Measurements from ENCODE around the gene ANKRD17.
"Not testable (repeated sequence)": the region's sequence is repeated elsewhere in the genome, so short reads cannot be mapped to it uniquely, and the experiment has no call there.

Gene ANKRD17

DNA sequence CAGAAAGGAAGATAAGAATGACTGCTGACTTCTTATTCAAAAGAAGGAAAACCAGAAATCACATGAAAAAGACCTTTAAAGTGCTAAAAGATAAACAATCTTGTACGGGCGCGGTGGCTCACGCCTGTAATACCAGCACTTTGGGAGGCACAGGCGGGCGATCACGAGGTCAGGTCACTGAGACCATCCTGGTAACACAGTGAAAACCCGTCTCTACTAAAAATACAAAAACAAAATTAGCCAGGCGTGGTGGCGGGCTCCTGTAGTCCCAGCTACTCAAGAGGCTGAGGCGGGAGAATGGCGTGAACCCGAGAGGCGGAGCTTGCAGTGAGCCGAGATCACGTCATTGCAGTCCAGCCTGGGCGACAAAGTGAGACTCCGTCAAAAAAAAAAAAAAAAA lies 54.6 kb downstream of the ANKRD17 start:
- DNase-seq (ENCODE audit: low spot score): not testable (repeated sequence)

DNA sequence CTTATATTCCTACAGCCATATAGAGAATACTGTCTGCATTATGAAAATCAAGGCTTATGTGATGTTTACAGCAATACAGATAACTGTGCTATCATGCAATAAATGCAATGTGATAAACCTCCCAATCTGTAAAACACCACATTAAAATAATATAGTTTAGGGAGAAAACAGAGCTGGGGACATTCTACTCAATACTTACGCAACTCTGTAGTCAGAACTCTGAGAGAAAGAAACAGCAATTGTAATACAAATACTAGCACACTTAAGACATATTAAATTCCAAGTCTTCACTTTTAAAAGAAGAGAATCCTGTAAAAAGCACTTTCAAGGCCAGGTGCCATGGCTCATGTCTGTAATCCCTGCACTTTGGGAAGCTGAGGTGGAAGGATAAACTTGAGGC lies 61.4 kb downstream of the ANKRD17 start:
- DNase-seq (ENCODE audit: low spot score): no peak

- DNase-seq (ENCODE audit: low spot score): no peak
Observed at GRCh38 chr4:73194064-73194463, 64.5 kb downstream of the ANKRD17 start.

- no peak for DNase-seq (ENCODE audit: low spot score)
Observed at GRCh38 chr4:73193659-73194058, 64.9 kb downstream of the ANKRD17 start.

DNA sequence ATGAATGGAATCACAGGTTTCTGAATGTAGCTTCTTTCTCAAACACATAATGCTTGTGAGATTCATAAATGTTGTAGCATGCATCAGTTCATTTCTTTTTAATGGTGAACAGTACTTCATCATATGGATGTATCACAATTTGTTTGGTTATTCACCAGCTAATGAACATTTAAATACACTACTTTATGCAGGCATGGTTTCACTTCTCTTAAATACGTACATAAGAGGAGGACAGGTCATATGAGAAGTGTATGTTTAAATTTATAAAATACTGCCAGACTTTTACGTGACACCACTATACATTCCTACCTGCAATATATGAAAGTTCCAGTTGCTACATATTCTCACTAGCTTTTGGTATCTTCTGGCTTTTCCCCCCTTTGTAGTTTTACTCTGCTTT lies 65.4 kb downstream of the ANKRD17 start:
- no peak for DNase-seq (ENCODE audit: low spot score)

GRCh38 chr4:73189274-73189810 lies 69.3 kb downstream of the ANKRD17 start:
- no peak for DNase-seq (ENCODE audit: low spot score)

GRCh38 chr4:73187325-73187724 lies 71.3 kb downstream of the ANKRD17 start:
- DNase-seq (ENCODE audit: low spot score): no peak

DNA sequence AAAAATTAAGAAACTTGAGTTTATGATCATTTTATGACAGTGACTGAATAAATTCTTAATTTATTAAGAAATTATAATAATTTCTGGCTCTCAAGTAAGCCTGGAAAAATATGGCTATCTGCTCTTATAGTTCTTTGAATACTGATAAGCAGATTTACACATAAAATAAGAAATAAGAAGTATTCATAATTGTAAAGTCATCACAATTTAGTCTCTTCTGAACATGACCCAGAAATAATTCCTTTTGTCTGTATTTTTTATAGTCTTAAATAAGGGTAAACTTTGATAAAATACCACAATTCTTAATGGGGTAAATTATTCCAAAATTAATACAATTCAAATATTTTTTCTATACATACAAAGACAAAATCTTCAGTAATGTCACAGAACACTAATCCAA lies 72.7 kb downstream of the ANKRD17 start:
- no peak for DNase-seq (ENCODE audit: low spot score)

DNA sequence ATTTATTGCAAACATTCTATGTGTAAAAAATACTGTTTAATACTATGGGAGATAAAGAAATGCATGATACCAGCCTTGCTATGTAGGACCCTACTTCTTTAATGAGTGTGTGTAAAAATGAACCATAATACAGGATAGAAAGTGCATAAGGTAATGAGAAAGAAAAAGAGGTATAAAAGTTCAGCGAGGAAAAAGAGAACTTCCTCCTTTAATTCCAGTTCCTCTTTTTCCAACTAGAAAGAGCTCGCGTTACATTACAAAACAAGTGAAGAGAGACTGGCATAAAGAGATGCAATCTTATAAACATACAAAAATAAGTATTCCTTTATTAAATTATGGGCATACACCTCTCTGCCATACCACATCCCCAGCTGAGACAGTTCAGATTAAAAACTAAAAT lies 77.4 kb downstream of the ANKRD17 start:
- no peak for DNase-seq (ENCODE audit: low spot score)

- DNase-seq (ENCODE audit: low spot score): no peak
Observed at GRCh38 chr4:73178389-73178788, 80.2 kb downstream of the ANKRD17 start.

DNA sequence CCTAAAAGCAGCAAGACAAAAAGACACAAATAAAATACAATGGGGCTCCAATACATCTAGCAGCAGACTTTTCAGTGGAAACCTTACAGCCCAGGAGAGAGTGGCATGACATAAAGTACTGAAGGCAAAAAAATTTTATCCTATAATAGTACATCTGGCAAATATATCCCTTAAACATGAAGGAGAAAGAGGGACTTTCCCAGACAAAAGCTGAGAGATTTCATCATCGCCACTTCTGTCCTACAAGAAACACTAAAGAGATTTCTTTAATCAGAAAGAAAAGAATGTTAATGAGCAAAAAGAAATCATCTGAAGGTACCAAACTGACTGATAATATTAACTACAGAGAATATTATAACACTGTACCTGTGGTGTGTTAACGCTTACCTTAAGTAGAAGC lies 86.4 kb downstream of the ANKRD17 start:
- no peak for DNase-seq (ENCODE audit: low spot score)

- no peak for DNase-seq (ENCODE audit: low spot score)
Observed at GRCh38 chr4:73170518-73171198, 87.9 kb downstream of the ANKRD17 start.

DNA sequence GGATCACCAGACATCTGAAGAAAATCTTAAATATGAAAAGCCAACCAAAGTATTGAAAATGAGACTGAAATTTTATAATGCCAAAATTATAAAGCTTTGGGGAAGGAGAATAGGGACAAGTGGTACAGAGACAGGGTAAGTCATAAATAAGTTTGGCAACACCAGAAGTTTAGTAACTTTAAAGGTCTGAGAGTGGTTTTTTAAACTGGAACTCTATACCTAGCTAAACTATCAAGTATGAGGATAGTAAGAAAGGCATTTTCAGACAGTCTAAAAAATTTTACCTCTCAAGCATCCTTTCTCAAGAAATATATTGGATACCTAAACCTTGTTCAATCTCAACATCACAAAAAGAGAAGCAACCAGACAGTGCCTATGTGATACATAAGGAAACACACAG lies 92.4 kb downstream of the ANKRD17 start:
- DNase-seq (ENCODE audit: low spot score): no peak

DNA sequence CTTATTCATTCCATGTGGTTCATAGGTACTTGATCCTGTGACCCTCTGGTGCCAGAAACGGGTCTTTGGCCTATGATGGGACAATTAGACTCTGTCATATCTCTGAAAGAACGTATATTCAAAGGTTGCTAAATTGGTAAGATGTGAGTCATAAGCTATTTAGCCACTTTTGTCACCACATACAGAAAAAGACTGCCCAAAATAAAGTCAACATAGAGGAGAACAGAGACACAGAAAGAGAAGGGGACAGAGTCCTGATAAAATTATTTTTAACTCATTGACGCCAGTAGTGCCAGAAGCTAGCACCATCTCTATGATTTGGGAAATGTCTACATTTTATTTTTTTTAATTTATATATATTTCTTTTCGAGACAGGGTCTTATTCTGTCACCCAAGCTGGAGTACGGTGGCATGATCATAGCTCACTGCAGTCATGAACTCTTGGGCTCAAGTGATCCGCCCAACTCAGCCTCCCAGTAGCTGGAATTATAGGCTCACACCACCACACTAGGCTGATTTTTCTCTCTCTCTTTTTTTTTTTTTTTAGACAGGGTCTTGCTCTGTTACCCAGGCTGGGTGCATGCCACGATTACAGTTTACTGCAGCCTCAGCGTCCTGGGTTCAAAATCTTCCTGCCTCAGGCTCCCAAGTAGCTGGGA lies 96.9 kb downstream of the ANKRD17 start:
- no peak for DNase-seq (ENCODE audit: low spot score)

- no peak for DNase-seq (ENCODE audit: low spot score)
Observed at GRCh38 chr4:73156394-73156793, 102.2 kb downstream of the ANKRD17 start.

DNA sequence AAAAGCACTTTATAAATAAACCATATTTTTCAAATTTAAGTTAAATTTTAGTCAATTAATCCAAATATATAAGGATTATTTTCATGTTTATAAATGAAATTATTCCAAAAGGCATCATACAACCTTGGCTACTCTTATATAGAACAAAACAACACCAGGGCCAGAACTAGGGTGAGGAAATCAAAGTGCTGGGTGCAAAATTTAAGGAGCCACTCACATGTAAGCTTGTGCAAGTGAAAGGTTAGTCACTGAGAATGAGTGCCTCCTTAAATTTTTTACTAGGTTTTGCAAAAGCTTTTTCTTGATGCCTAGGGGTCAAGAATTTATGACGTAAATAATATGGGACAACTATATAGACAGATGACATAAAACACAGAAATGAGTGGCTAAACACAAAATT lies 105.7 kb downstream of the ANKRD17 start:
- DNase-seq (ENCODE audit: low spot score): no peak

GRCh38 chr4:73142995-73143547 lies 115.5 kb downstream of the ANKRD17 start:
- no peak for DNase-seq (ENCODE audit: low spot score)

GRCh38 chr4:73139991-73140390 lies 118.6 kb downstream of the ANKRD17 start:
- DNase-seq (ENCODE audit: low spot score): no peak

DNA sequence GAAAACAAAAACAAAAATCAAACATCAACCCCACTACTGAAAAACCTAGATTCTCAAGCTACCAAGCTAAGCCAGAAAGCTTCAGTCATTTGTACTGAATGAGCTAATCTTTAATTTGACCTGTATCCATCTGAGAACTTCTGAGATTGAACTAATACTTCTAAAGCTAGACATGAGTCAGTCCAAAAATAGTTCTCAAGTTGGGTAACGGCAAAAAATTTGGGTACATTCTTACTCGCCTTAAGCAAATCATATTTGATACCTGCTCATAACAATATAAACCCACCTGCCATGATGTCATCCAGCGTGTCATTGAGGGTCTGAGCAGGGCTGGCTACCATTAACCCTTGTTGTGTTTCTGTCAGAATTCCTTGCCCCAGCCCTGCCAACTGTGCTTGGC lies 119.4 kb downstream of the ANKRD17 start:
- DNase-seq (ENCODE audit: low spot score): no peak

DNA sequence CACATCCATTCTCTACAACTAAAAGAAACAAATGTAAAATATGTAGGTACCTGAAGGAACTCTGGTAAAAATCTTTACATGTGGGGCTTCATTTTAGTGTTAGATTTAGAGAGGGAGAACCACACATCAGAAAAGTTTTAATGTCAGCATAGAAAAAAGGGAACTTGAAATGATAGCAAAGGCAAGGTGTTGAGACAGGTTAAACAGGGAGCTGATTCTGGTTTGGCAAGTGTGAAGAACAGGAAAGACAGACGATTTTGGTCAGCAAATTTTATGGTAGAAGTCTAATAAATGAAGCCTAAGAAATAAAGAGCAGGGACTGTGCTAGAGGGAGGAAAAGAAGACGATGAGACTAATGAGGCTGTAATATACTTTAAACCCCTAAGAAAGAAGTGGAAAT lies 121.5 kb downstream of the ANKRD17 start:
- DNase-seq (ENCODE audit: low spot score): no peak

GRCh38 chr4:73133784-73134183 lies 124.8 kb downstream of the ANKRD17 start:
- no peak for DNase-seq (ENCODE audit: low spot score)

DNA sequence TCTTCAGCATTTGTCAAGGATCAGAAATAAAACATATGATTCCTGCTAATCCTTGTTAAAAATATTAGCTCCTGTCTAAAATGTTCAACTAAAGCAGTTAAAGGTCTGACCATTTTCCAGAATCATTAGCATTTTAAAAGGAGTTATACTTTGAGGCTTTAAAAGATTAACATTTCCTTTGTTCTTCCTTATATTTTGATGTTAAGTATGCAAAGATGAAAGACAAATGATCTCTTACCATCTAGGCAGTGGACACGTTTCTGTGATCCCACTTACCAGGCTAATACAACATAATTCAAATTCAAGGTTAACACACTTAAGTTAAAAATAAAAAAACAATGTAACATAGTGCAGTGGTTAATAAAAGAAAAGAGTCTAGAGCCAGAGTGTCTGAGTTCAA lies 127.3 kb downstream of the ANKRD17 start:
- no peak for DNase-seq (ENCODE audit: low spot score)

DNA sequence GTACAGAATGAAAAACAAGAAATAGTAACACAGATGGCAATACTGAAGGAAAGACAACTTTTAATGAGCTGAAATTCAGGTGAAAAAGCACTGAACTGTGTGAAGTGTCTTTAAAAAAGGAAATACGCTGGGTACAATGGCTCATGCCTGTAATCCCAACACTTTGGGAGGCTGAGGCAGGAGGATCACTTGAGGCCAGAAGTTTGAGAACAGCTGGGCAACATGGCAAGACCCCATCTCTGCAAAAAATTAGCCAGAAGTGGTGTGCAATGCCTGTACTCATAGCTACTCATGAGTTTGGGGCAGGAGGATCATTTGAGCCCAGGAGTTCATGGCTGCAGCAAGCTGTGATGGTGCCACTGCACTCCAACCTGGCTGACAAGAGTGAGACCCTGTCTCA lies 129.3 kb downstream of the ANKRD17 start:
- DNase-seq (ENCODE audit: low spot score): no peak

Measured in ecto neural progenitor cell (in vitro differentiated cells).